Activated naive CD4-positive, alpha-beta T cell treated with anti-CD3 and anti-CD28 coated beads, Interleukin-2, amount 50 U/mL, for 16 hours (primary cell): Measurements from ENCODE around the gene UVRAG.

ENCODE experiments used
- DNase-seq: peaks from one replicate; pipeline ENCODE4 v3.0.0-alpha.2; 2020

UVRAG gene

DNA sequence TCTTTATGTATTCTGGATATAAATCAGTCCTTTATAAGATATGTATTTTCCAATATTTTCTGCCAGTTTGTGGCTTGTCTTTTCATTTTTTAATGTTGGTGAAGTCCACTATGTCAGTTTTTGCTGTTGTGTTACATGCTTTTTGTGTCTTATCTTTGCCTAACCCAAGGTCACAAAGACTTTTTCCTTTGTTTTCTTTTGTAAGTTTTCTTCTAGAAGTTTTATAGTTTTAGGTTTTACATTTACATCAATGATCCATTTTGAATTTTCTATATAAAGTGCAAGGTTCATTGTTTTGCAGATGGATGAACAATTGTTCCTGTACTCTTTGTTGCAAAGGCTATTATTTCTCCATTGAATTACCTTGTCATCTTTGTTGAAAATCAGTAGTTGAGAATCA lies 69.3 kb downstream of the UVRAG start:
- DNase-seq, result no peak

DNA sequence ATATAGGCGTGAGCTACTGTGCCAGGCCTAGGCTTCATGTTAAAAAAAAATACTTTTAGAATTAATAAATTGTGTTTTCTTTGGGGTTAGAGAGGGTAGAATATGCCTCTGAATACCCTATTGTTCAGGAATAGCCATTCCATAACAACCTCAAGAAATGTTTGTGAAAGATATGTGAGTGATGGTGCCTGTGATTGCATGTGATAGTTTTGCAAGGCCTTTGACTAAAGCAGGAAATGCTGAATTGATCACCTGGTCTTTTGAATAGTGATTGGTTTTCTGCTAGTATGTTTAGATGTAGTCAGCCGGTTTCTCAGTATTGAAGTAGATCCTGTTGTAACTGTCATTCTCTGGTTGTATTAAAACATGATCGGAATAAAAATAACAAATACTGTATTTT lies 73.4 kb downstream of the UVRAG start:
- DNase-seq, result no peak

DNA sequence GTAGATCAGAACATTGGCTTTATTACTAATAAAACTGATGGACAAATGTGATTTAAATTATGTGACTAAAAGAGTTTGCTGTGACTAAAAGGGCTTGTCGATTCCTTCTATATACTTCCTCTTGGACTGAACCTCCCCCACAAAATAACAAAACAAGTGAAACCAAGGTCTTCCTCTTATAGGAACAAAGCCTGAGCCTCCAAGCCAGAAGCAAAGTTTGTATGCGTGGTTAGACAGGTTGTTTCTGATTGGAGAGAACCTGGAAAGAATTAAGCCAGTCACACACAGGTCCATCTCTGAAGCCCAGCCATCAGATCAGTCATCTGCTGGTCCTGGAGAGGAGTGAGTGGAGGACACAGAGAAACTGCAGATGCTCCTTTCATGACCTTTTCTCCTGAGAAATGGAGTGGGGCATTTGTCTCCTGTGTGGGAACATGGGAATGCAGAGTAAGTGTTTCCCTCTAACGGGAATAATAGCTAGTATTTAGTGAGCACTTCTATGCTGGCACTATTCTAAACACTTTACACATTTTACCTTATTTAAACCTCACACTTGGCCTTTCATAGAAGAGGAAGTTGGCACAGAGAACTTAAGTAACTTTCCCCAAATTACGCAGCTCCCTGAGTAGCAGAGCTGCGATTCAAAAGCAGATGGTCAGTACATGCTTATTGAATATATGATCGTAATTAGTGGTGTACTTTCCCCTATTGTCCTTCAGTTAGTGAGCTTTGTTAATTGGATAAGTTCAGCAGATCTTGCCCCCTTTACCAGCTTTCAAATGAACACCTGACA lies 77.1 kb downstream of the UVRAG start:
- no peak for DNase-seq

DNA sequence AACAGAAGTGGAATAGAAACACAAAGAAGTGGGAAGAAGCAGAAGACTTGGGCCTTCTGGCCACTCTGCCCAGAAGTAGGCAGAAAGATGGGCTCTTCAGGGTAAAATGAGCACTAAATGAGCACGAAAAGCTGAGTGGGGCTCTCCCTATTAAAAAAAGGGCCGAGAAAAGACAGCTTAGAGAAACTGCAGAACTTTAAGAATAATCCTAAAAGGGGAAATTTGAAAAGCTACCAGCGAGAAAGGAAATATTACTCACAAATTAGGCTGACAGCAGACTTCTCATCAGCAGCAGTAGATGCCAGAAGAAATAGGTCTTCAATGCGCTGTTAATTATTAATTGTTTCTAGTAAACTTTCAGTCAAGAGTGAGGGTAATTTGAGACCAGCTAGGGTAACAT lies 78.2 kb downstream of the UVRAG start:
- no peak for DNase-seq

DNA sequence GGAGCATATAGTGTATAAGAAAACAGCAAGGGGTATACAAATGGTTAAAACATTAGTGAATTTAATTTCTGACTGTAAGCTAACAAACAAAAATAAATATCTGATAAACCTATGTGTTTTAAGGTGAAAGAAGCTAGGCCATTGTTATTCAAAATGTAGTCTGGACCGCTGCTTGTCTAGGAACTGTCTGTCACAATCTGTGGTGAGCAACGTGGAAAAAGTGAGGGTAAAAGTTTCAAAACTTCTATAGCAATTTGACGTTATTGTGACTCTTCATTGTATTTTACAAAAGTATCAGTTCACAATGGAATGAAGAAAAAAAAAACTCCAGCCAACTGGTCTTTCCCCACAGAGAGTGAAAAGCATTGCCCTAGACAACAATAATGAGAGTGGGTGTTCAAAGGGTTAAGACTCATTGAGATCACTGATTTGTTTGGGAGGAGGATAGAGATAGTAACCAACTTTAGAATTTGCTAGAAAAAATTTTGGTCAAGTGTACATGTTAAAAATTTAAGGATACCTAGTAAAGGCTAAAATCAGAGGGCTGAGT lies 79.1 kb downstream of the UVRAG start:
- DNase-seq, result no peak

DNA sequence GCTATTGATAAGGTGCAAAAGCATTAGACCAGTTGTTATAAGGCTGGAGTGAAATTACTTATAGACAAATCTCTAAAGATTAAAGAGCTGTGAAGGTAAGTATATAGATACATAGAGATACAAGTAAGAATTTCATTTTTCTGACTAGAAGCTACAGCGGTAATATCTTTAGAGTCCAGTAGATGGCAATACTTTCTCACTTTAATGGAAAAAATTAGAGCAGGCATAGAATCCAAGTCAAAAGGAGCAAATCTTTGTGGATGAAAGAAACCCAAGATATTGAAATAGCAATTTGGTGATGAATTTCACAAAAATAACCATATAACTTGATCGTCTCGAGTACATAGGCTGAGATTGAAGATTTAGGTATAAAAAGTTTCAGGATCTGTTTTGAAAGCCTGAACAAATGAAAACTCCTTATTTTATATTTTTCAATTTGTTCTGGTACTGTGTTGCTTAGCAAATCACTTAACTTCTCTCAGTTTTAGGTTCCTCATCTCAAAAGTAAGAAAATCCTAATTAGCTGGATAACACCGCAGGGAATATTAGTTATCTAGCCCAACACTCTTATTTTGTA lies 81.9 kb downstream of the UVRAG start:
- no peak for DNase-seq

DNA sequence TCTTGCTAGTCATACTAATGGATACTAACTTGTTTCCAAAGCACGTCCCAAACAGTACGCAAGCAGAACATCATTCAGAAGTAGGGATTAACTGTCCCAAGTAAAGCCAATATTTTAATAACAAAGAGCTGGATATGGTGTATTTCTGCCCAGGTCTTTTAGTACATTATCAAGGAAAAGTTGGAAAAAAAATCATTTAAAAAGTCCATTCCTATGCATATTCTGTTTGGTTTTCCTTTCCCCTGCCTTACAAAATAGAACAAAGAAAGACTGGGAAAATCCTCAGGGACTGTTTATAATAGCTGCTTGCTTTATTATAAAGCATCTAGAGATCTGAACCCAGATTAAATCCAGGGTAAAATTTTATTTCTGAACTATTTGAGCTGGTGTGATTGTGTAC lies 83.9 kb downstream of the UVRAG start:
- no peak for DNase-seq

DNA sequence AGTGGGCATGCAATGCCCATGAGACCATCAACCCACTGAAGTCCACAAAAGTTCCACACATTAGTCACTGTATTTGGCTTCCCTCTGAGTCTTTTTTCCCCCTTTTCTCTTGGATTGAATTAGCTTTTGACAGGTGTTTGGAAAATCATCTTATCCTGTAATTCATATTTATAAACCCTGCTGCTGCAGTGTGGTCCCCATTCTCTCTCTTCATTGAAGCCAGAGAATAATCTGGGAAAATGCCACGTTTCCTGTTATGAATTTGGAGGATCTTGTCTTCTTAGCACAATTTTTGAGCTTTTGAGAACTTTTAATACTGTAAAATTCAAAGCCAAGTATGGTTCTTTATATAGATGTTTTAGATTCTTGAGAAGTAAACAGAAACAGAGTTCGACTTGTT lies 84.8 kb downstream of the UVRAG start:
- no peak for DNase-seq

DNA sequence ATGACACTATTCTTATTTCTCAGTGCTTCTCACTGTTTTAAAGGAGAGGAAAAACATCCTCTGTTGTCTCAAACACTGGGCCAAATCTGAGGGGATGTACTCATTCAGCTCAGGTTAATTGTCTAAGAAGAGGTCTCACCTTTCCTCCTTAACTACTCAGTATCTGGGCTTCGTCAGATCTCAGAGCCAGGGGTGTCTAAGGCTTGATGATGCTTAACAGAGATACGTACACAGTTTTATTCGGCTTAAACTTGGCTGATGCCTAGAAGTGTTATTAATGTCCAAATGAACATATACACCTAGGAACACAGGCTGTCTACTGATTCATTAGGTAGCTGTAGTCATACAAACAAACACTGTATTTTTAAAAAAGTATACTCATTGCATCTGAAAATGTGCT lies 85.8 kb downstream of the UVRAG start:
- no peak for DNase-seq

DNA sequence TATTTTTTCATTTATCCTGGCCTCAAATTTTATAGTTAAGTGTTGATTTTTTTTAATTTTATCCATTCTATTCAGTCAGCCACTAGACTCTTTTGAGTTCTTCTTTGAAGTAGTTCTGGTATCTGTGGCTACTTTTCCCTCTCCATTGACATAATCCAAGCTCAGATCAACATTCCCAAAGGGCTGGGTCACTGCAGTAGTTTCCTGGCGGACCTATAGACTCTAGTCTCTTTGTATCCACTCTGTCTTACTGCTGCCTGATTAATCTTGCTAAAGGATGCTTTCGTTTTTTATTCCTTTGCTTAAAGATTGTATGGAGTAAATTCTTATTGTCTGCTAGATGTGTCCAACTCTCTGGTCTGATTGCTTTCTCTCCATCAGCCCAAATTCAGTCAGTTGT lies 87.6 kb downstream of the UVRAG start:
- no peak for DNase-seq

DNA sequence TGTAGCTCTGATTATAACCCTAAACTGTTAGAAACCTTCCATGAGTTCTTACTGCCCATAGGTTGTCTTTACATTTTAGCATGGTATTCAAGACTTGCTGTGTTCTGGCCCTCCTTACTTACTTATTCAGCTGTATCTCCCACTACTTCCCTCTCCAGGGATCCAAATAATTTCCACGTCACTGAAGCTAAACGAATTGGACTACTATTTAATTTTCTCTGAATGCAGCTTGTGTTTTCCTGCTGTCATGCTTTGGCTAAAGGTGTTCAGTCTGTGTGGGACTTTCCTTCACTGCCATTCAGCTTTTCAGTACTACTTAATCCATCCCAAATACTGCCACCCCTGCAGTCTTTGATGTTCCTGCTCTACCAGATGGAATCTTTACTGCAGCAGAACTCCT lies 88.3 kb downstream of the UVRAG start:
- no peak for DNase-seq

DNA sequence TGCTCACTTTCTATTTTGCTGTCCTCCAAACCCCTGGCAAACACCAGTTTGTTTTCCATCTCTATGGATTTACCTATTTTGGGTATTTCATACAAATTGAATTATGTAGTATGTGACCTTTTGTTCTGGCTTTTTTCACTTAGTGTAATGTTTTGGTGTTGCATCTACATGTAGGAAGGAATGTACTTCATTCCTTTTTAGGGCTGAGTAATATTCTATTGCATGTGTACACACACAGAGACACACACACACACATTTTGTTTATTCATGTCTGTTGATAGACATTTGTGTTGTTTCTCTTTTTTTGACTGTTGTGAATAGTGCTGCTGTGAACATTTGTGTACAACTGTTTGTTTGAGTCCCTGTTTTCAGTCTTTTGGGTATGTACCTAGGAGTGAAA lies 90.4 kb downstream of the UVRAG start:
- DNase-seq, result no peak

DNA sequence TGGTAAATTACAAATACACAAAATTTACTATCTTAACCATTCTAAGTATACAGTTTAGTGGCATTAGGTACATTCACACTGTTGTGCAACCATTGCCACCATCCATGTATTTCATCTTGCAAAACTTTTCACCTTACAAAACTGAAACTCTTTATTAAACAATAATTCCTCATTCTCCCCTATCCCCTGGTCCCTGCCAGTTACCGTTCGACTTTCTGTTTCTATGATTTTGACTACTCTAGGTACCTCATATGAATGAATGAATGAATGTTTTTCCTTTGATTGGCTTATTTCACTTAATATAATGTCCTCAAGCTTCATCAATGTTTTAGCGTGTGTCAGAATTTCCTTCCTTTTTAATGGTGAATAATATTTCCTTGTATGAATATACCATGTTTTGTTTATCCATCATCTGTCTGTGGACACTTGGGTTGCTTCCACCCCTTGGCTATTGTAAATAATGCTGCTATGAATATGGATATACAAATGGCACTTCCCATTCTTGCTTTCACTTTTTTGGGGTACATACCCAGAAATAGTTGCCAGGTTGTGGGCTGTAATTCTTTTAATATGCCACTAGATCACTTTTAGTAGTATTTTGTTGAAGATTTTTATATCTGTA lies 93.0 kb downstream of the UVRAG start:
- no peak for DNase-seq

DNA sequence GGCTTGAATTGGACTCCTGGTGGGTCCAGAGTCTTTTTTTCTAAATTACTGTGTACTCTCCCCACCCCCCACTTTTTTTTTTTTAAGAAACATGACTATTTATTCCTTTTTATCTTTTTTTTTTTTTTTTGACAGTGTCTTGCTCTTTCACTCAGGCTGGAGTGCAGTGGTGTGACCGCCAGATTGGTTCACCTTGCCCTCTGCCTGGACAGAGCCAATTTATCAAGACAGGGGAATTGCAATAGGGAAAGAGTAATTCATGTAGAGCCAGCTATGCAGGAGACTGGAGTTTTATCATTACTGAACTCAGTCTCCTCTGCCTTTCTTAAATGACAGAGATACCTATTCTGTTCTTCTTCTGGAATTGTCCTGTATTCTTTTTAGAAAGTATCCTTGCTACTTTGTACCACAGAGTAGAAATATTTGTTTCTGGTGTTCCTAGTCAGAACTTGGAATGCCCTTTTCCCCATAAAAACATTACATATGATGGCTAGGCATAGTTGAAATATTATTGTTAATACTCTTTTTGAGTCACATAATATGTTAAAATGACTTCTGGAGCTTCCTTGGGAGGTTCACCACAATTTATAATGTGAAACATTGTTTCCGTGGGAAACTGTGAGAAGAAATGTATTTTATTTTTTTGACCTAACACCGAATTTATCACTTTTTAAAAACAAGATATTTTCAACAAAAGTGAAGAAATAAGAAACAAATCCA lies 95.6 kb downstream of the UVRAG start:
- no peak for DNase-seq

DNA sequence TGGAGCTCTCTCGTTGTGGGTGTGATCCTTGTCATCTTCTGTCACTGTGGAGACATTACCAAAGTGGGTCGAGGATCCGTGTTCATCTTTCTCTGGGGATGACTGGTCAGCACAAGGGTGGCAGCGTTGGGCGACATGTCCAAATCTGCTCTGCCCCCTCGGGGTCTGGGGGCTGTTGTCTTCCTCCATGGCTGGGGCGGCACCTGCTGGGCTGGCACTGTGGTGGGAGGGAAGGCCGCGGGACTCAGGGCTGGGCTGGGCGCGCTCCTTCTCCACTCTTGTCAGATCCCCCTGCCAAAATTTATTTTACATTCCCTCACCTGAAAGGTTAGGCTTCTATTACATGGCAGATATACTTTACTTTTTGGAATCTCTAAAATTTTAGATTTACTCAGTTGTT lies 96.4 kb downstream of the UVRAG start:
- DNase-seq, result no peak

DNA sequence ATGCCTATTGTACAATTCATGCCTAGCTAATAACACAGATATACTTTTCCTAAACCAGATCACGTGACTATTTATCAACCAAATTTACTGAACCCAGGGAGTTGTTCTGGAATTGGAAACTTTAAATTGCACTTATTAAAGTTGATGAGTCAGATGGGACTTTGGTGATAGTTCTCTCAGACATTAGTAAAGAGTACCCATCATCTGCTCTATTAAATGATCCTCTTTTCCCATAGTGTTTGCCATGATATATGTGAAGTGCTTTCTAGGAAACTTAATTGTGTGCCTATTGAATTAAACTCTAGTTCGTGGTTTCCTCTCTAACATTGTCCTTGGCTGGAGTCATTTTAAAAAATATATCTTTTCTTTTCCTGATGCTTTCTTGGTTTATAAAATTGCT lies 99.0 kb downstream of the UVRAG start:
- no peak for DNase-seq

DNA sequence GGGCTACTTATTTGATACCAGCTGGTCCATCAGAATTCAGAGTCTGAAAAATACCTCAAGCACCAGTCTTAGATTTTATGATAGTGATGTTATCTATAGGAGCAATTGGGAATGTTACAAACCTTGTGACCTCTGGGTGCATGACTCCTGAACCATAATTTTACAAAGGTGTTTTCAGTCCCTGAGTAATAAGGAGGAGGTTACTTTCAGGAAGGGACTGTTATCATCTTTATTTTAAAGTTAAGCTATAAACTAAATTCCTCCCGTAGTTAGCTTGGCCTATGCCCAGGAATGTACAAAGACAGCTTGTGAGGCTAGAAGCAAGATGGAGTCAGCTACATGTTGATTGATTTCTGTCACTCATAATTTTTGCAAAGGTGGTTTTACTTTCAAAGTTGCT lies 101.9 kb downstream of the UVRAG start:
- no peak for DNase-seq

DNA sequence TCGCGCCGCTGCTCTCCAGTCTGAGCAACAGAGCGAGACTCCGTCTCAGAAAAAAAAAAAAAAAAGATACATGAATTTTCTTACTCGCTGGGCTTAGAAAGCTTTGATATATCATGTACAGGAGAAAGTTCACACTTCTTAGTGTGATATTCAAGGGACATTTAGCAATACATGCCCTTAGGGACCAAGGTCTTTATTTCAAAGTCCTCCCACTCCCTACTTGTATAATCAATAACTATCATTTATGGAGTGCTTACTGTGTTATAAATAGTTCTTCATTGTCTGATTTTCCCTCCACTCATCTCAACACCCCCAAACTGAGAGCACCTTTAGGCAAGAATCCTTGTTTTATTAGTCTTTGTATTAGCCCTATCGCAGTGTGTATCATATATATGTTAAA lies 103.3 kb downstream of the UVRAG start:
- DNase-seq, result no peak

DNA sequence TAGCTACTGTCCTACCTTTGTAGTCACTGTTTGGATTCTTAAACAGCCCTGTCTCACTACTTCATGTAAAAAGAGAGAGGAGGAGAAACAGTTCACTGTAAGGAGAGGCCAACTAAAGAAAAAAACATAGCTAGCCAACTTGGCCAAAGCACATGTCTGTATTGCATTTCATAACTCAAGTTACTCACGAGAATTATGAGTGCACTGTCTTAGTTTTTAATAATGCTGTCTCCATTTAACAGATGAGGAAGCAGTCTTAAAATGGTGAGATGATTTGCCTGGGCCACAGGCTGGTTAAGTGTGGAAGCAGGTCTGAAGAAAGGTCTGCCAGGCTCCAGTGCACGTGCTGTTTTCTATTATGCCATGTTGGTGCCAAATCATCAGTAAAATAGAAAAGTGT lies 104.5 kb downstream of the UVRAG start:
- DNase-seq, result no peak

DNA sequence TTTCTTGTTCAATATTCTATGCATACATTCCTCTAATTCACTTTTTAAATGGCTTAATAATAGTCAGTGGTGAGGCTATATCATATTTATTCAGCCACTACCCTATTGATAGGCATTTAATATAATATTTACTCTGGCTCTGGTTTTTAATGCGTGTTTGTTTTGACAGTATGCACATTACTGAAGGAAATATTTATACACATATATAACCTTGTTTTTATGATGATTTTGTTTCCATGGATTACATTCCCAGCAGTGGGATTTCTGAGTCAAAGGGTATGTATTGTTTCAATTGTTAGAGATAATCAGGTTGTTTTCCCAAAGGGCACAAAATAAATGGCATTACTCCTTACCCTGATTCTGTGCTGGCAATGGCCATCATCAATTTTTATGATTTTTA lies 105.8 kb downstream of the UVRAG start:
- DNase-seq, result no peak

DNA sequence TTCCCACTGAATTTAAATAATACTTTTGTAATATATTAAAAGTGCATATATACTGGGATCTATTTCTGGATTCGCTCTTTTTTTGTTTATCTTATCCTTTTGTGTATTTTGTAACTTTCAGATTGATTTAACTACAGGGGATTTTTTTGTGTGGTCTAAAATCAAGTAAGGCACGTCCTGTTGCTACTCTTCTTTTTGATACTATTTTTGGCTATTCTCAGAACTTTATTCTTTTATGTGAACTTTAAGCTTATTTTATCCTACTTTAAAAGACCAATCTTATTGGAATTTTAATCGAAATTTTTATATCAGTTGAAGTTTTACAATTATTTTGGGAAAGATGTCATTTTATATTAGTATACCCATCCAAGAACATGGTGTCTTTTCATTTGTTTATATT lies 106.8 kb downstream of the UVRAG start:
- no peak for DNase-seq

DNA sequence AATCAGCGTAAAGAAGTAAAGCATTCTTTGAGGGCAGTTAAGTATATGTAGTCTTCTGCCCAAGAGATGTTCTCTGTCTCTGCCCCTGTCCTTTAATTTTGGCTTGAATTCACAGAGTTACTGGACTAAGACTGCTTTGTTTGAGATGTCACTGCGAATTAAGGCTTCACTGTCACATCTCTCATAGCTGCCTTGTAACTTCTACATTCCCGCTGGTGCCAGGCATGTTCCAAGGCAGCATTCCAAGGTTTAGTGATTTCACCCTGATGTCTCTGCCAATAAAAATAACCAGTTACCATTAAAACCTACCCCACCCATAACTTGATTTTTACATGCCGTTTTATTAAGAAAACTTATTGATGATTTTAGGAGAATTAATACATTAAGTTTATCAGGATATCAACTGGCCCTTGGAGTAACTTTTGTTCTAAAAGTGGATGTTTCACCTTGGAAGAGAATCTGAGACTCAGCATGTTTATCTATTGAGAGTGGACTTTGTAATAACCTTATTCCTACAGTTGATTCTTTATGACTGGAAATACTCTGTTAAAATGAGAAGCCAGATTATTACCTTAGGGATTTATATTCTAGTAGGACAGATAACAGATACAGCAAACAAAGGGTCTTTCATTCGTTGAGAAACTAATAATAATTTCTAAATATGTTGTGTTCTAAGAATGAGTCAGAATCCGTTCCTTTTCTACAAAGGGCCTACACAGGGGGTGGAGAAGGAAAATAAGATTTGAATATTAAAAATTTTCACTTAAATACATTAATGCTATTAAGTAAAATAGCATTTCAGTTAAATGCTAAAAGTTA lies 110.2 kb downstream of the UVRAG start:
- DNase-seq, result no peak

DNA sequence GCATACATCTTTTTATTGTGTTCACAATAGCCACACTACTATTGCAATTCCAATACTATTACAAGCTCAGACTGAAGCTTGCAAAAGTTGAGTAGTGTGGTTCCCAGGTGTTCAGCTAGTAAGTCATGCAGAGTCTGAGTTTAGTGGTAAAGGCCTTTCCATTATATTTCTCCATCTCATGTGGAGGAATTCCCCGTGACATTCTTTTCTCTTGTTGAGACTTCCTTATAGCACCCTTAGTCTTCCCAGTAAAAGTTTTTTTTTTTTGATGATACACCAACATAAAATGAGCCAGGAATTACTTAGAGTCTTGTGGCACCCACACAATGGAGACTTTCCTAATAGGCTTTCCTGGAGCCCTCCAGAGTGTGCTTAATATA lies 110.8 kb downstream of the UVRAG start:
- DNase-seq, result no peak
